PC-9 (cell line): ENCODE measurements around the gene MFAP3. TPM values are rescaled to one million over a fixed set of nuclear protein-coding genes. Genes with fewer than 3 reads are reported as not detected.

ENCODE experiments used
- BruUV-seq: library from RNA; stranded (reverse); fragments of 400-500 nt; replicated peaks from 2 replicates; lab custom pipeline; 2021; lab: Mats Ljungman, UMichigan
- CTCF ChIA-PET: fragments of 300-600 bp; sonication (Branson Sonifier 250); formaldehyde crosslinking; loops from one replicate; lab custom pipeline; 2022; ENCODE audit warnings: antibody characterized with exemption; lab: Charles Lee
- POLR2A ChIA-PET: fragments of 300-600 bp; sonication (Branson Sonifier 250); formaldehyde crosslinking; loops from one replicate; lab custom pipeline; 2022; ENCODE audit warnings: antibody characterized with exemption; ENCODE audit not compliant: unreplicated experiment; lab: Charles Lee
- DNase-seq, 2 experiments: peaks; one replicate each; pipeline versions ENCODE4 v3.0.0 to v3.0.0-alpha.2; 2015 to 2022; ENCODE audit warnings: mixed read lengths in 1 of 2
- H2AFZ ChIP-seq: fragments of 200-600 bp; sonication (generic); 2 replicates; pipeline ENCODE4 v1.8.1; 2017; ENCODE audit warnings: antibody characterized with exemption
- H3F3A ChIP-seq: fragments of 200-600 bp; sonication (generic); 2 replicates; pipeline ENCODE4 v1.8.1; 2017; ENCODE audit warnings: antibody characterized with exemption, mild to moderate bottlenecking, low read depth; ENCODE audit not compliant: insufficient read depth
- H3K27ac ChIP-seq: fragments of 200-600 bp; sonication (generic); 2 replicates; pipeline ENCODE4 v1.6.1; 2016; ENCODE audit warnings: mixed run types
- H3K27me3 ChIP-seq: fragments of 200-600 bp; sonication (generic); 2 replicates; pipeline ENCODE4 v1.6.1; 2016; ENCODE audit warnings: low read depth, mixed run types; ENCODE audit not compliant: insufficient read depth
- H3K36me3 ChIP-seq: fragments of 200-600 bp; sonication (generic); 2 replicates; pipeline ENCODE4 v1.6.1; 2016; ENCODE audit warnings: low read depth, mixed run types
- H3K4me1 ChIP-seq: fragments of 200-600 bp; sonication (generic); replicated peaks from 2 replicates; pipeline ENCODE4 v1.6.1; 2016; ENCODE audit warnings: mixed run types; ENCODE audit not compliant: insufficient read depth
- H3K4me2 ChIP-seq: fragments of 200-600 bp; sonication (generic); 2 replicates; pipeline ENCODE4 v1.6.1; 2017; ENCODE audit warnings: mixed run types
- H3K4me3 ChIP-seq: fragments of 200-600 bp; sonication (generic); 2 replicates; pipeline ENCODE4 v1.6.1; 2016; ENCODE audit warnings: mixed run types
- H3K79me2 ChIP-seq: fragments of 200-600 bp; sonication (generic); 2 replicates; pipeline ENCODE4 v1.6.1; 2017; ENCODE audit warnings: low read depth, mixed run types
- H3K9me2 ChIP-seq: fragments of 200-600 bp; sonication (generic); 2 replicates; pipeline ENCODE4 v1.8.1; 2017; ENCODE audit warnings: mild to moderate bottlenecking; ENCODE audit not compliant: insufficient read depth
- H3K9me3 ChIP-seq: fragments of 200-600 bp; sonication (generic); 2 replicates; pipeline ENCODE4 v1.8.1; 2016; ENCODE audit warnings: low read depth; ENCODE audit not compliant: insufficient read depth
- H4K20me1 ChIP-seq: fragments of 200-600 bp; sonication (generic); 2 replicates; pipeline ENCODE4 v1.8.1; 2017; ENCODE audit not compliant: insufficient read depth
- CTCF ChIP-seq: fragments of 200-600 bp; sonication (generic); conservative IDR thresholded peaks from 2 replicates; pipeline ENCODE4 v1.6.1; 2017; ENCODE audit warnings: mixed run types, antibody characterized with exemption, mild to moderate bottlenecking, moderate library complexity
- EZH2 ChIP-seq: fragments of 200-600 bp; sonication (generic); IDR thresholded peaks from 2 replicates; pipeline ENCODE4 v1.8.0; 2017; ENCODE audit warnings: antibody characterized with exemption, low read depth
- intact Hi-C: fragments of 100-400 bp; cut with micrococcal nuclease; formaldehyde crosslinking; loops from one replicate; pipeline ENCODE4 v1.10.0; 2022; ENCODE audit not compliant: unreplicated experiment
- total RNA-seq: library from RNA; stranded (reverse); gene quantifications from 2 replicates; pipeline ENCODE4 v1.2.3, GENCODE V29; 2021

Gene MFAP3
- total RNA-seq, 1 experiment from 2014 or later = 29.3 TPM

GRCh38 chr5:154081246-154081645 is 42.5 kb downstream of the MFAP3 start:
- Histone ChIP-seq H3K9me2 (no peaks in the 10 kb centered on the region), H3K27me3 (no peaks in the 10 kb centered on the region), H2AFZ (no peak overlapping the region), H3K4me2 (no peak overlapping the region), H3K4me1 (peaks cover 40% of the 10 kb centered on the region), H3K9me3 (no peaks in the 10 kb centered on the region), H3K27ac (no peak overlapping the region), H3F3A (peaks cover 23% of the 10 kb centered on the region; the same call in 1 of the 2 replicates), H4K20me1 (no peaks in the 10 kb centered on the region), H3K36me3 (no peaks in the 10 kb centered on the region), H3K79me2 (no peaks in the 10 kb centered on the region), H3K4me3 (no peak overlapping the region)
- DNase-seq = no peak
- ChIA-PET POLR2A (no interaction called here), CTCF (interaction anchor here (0.6 kb wide), 1 partner anchor 246 kb away, joined by 6 read pairs; no protein-coding TSS in a partner anchor)
- intact Hi-C loops = no loop called here
- no TSS peak for BruUV-seq
- no peak for TF ChIP-seq CTCF
- TF ChIP-seq EZH2 = no peak

GRCh38 chr5:154084062-154084639 is 45.4 kb downstream of the MFAP3 start:
- intact Hi-C loops = no loop called here
- H3K9me3 ChIP-seq = no peaks in the 10 kb centered on the region
- no peaks in the 10 kb centered on the region for H4K20me1 ChIP-seq
- H3K4me3 ChIP-seq = no peak overlapping the region
- H3K36me3 ChIP-seq = no peaks in the 10 kb centered on the region
- no peak overlapping the region for H3K27ac ChIP-seq
- H3K9me2 ChIP-seq = no peaks in the 10 kb centered on the region
- ChIA-PET CTCF (no interaction called here), POLR2A (no interaction called here)
- 0 out of 2 replicates have a peak, but pooled peaks cover 2% of the 10 kb centered on the region for H3F3A ChIP-seq
- TF ChIP-seq CTCF = no peak
- no peak for TF ChIP-seq EZH2
- peaks cover 20% of the 10 kb centered on the region for H3K4me1 ChIP-seq
- no TSS peak for BruUV-seq
- H3K27me3 ChIP-seq = no peaks in the 10 kb centered on the region
- no peak for DNase-seq
- H3K4me2 ChIP-seq = 0 out of 2 replicates have a peak overlapping the region, but pooled peaks have one; percentile 1
- no peaks in the 10 kb centered on the region for H3K79me2 ChIP-seq
- H2AFZ ChIP-seq = no peak overlapping the region

GRCh38 chr5:154086146-154086545 is 47.4 kb downstream of the MFAP3 start:
- Histone ChIP-seq H3K27ac (no peak overlapping the region), H3K36me3 (no peaks in the 10 kb centered on the region), H2AFZ (no peak overlapping the region), H3K9me3 (no peaks in the 10 kb centered on the region), H3K4me1 (peaks cover 29% of the 10 kb centered on the region), H3K9me2 (no peaks in the 10 kb centered on the region), H3K27me3 (no peaks in the 10 kb centered on the region), H3K79me2 (no peaks in the 10 kb centered on the region), H3F3A (0 out of 2 replicates have a peak, but pooled peaks cover 7% of the 10 kb centered on the region), H4K20me1 (no peaks in the 10 kb centered on the region), H3K4me3 (no peak overlapping the region), H3K4me2 (no peak overlapping the region)
- intact Hi-C loops = no loop called here
- no peak for DNase-seq
- CTCF ChIA-PET = interaction anchor here (0.8 to 1.2 kb wide), 2 partner anchors 14 to 318 kb away, joined by 3 to 5 read pairs; no protein-coding TSS in a partner anchor
- BruUV-seq = no TSS peak
- POLR2A ChIA-PET = interaction anchor here (0.6 kb wide), 1 partner anchor 757 kb away, joined by 4 read pairs; no protein-coding TSS in a partner anchor
- TF ChIP-seq EZH2 = no peak
- TF ChIP-seq CTCF = no peak
